ENCODE data around the gene PTPN18. TPM values are rescaled to one million over a fixed set of nuclear protein-coding genes. Genes with fewer than 3 reads are reported as not detected.
"Not testable (repeated sequence)": the region's sequence is repeated elsewhere in the genome, so short reads cannot be mapped to it uniquely, and the experiment has no call there.

Gene PTPN18
- total and polyA plus RNA-seq, 2 donors (not counting 1 experiment from before 2014, with no cell fraction given), result 9.6 to 18.1 TPM

- not testable (repeated sequence) for H3K4me3 ChIP-seq (replicated peaks in 1 of 4; ENCODE audit: control extremely low read depth in 1 of 4, insufficient read depth in 1 of 4, low read depth in 3 of 4, low read length in 4 of 4); H3K36me3 ChIP-seq (ENCODE audit: control insufficient read depth, insufficient read depth, low read length); H3K4me2 ChIP-seq (ENCODE audit: extremely low read depth, insufficient read depth, low read length); H3K27me3 ChIP-seq (ENCODE audit: control insufficient read depth, insufficient read depth, low read length); H3K9me3 ChIP-seq (ENCODE audit: control insufficient read depth, insufficient read depth, low read depth, low read length); H2AFZ ChIP-seq (ENCODE audit: low read length); H3K79me2 ChIP-seq (ENCODE audit: control insufficient read depth, insufficient read depth, low read length); H3K27ac ChIP-seq (ENCODE audit: insufficient read depth, low read length); H3K9ac ChIP-seq (ENCODE audit: insufficient read depth, low read length); DNase-seq (ENCODE audit: low read depth in 2 of 2); H4K20me1 ChIP-seq (ENCODE audit: control insufficient read depth, extremely low read depth, insufficient read depth, low read length); H3K4me1 ChIP-seq (ENCODE audit: control insufficient read depth, extremely low read depth, insufficient read depth, low read length)
Measured at GRCh38 chr2:130418845-130419244, 63.0 kb downstream of the PTPN18 start.

Other genes starting within 250 kb of the PTPN18 start
- gene POTEF, start 226.8 kb upstream of the PTPN18 start, total RNA-seq, result not detected in 2 replicates
- gene POTEF, start 226.8 kb upstream of the PTPN18 start, polyA plus RNA-seq, result not detected in 2 replicates
- gene CCDC74B, start 210.9 kb upstream of the PTPN18 start, total RNA-seq, result 2.0 and 3.1 TPM in 2 replicates
- gene CCDC74B, start 210.9 kb upstream of the PTPN18 start, polyA plus RNA-seq, result 1.8 and 2.1 TPM in 2 replicates
- 7.7 and 11.2 TPM in 2 replicates for gene SMPD4, start 174.5 kb upstream of the PTPN18 start, total RNA-seq
- 22.3 and 41.3 TPM in 2 replicates for gene SMPD4, start 174.5 kb upstream of the PTPN18 start, polyA plus RNA-seq
- gene MZT2B, start 173.8 kb upstream of the PTPN18 start, total RNA-seq, result 134 and 254 TPM in 2 replicates
- gene MZT2B, start 173.8 kb upstream of the PTPN18 start, polyA plus RNA-seq, result 47.7 and 54.0 TPM in 2 replicates
- not detected in 2 replicates for gene TUBA3E, start 157.6 kb upstream of the PTPN18 start, total RNA-seq
- not detected in 2 replicates for gene TUBA3E, start 157.6 kb upstream of the PTPN18 start, polyA plus RNA-seq
- gene IMP4, start 13.2 kb upstream of the PTPN18 start, total RNA-seq, result 50.1 and 58.0 TPM in 2 replicates
- 46.3 and 67.6 TPM in 2 replicates for gene IMP4, start 13.2 kb upstream of the PTPN18 start, polyA plus RNA-seq
- gene POTEI, start 153.3 kb downstream of the PTPN18 start, total RNA-seq, result not detected in 2 replicates
- not detected in 2 replicates for gene POTEI, start 153.3 kb downstream of the PTPN18 start, polyA plus RNA-seq
- gene CFC1B, start 165.2 kb downstream of the PTPN18 start, total RNA-seq, result not detected in 2 replicates
- not detected in 2 replicates for gene CFC1B, start 165.2 kb downstream of the PTPN18 start, polyA plus RNA-seq
- not detected in 2 replicates for gene CFC1, start 243.5 kb downstream of the PTPN18 start, total RNA-seq
- gene CFC1, start 243.5 kb downstream of the PTPN18 start, polyA plus RNA-seq, result not detected in 2 replicates